ENCODE measurements around the gene PFDN1.
A peak's percentile ranks its signal among the peaks of the same experiment; 100 is the strongest.

DNA sequence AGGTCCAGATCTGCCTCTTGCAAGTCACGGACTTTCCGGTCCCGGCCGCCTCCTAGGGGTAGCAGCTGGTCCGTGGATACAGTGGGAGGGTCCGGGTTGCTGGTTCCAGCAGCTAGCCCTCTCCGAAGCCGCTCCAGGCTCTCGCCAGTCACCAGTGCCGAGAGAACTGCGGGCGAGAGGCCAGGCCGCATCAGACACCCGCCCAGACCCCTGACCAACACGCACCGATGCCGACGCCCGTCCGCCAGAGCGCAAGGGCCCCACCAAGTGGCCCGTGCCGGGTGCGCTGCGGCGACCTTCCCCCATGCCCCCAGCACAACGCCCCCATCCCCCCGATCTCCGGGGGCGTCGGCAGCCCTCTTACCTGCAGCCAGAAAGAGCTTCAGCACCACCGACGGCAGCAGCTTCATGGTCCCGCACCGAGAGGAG lies 43.0 kb upstream of the PFDN1 start:
- TF ChIP-seq EZH2 (IDR thresholded peaks at IDR 0.05; ENCODE audit: low read depth, unreplicated experiment), result no peak
- TF ChIP-seq, protein P1, sequence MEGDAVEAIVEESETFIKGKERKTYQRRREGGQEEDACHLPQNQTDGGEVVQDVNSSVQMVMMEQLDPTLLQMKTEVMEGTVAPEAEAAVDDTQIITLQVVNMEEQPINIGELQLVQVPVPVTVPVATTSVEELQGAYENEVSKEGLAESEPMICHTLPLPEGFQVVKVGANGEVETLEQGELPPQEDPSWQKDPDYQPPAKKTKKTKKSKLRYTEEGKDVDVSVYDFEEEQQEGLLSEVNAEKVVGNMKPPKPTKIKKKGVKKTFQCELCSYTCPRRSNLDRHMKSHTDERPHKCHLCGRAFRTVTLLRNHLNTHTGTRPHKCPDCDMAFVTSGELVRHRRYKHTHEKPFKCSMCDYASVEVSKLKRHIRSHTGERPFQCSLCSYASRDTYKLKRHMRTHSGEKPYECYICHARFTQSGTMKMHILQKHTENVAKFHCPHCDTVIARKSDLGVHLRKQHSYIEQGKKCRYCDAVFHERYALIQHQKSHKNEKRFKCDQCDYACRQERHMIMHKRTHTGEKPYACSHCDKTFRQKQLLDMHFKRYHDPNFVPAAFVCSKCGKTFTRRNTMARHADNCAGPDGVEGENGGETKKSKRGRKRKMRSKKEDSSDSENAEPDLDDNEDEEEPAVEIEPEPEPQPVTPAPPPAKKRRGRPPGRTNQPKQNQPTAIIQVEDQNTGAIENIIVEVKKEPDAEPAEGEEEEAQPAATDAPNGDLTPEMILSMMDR (conservative IDR thresholded peaks at IDR 0.05; ENCODE audit: low read depth in 2 of 2), result peak; percentile 9 to 65; a peak in 2 of 4 replicates
- no peak for TF ChIP-seq CREB1 (CRISPR knock-in tag; IDR thresholded peaks at IDR 0.05; ENCODE audit: low read depth)
- TF ChIP-seq ZNF114 (CRISPR knock-in tag; IDR thresholded peaks at IDR 0.05), result no peak
- TF ChIP-seq ETS1 (IDR thresholded peaks at IDR 0.05), result no peak
- TF ChIP-seq ZNF331 (CRISPR knock-in tag; IDR thresholded peaks at IDR 0.05; ENCODE audit: low read depth), result no peak
- TF ChIP-seq POLR2AphosphoS5 (IDR thresholded peaks at IDR 0.05; ENCODE audit: low read depth), result no peak
- TF ChIP-seq JUNB (IDR thresholded peaks at IDR 0.05; ENCODE audit: unreplicated experiment), result no peak
- TF ChIP-seq, protein P2, sequence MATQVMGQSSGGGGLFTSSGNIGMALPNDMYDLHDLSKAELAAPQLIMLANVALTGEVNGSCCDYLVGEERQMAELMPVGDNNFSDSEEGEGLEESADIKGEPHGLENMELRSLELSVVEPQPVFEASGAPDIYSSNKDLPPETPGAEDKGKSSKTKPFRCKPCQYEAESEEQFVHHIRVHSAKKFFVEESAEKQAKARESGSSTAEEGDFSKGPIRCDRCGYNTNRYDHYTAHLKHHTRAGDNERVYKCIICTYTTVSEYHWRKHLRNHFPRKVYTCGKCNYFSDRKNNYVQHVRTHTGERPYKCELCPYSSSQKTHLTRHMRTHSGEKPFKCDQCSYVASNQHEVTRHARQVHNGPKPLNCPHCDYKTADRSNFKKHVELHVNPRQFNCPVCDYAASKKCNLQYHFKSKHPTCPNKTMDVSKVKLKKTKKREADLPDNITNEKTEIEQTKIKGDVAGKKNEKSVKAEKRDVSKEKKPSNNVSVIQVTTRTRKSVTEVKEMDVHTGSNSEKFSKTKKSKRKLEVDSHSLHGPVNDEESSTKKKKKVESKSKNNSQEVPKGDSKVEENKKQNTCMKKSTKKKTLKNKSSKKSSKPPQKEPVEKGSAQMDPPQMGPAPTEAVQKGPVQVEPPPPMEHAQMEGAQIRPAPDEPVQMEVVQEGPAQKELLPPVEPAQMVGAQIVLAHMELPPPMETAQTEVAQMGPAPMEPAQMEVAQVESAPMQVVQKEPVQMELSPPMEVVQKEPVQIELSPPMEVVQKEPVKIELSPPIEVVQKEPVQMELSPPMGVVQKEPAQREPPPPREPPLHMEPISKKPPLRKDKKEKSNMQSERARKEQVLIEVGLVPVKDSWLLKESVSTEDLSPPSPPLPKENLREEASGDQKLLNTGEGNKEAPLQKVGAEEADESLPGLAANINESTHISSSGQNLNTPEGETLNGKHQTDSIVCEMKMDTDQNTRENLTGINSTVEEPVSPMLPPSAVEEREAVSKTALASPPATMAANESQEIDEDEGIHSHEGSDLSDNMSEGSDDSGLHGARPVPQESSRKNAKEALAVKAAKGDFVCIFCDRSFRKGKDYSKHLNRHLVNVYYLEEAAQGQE (IDR thresholded peaks at IDR 0.05; ENCODE audit: unreplicated experiment), result no peak
- no peak for TF ChIP-seq EZH2phosphoT487 (IDR thresholded peaks at IDR 0.05; ENCODE audit: unreplicated experiment)
- TF ChIP-seq NANOG (IDR thresholded peaks at IDR 0.05; ENCODE audit: borderline replicate concordance), result no peak
- no peak for TF ChIP-seq STAT1 (IDR thresholded peaks at IDR 0.05; ENCODE audit: unreplicated experiment)

Data from GM23338 (cell line).